ENCODE results near the gene PDE4D.
"Not testable (repeated sequence)": the region's sequence is repeated elsewhere in the genome, so short reads cannot be mapped to it uniquely, and the experiment has no call there.

The PDE4D gene

DNA sequence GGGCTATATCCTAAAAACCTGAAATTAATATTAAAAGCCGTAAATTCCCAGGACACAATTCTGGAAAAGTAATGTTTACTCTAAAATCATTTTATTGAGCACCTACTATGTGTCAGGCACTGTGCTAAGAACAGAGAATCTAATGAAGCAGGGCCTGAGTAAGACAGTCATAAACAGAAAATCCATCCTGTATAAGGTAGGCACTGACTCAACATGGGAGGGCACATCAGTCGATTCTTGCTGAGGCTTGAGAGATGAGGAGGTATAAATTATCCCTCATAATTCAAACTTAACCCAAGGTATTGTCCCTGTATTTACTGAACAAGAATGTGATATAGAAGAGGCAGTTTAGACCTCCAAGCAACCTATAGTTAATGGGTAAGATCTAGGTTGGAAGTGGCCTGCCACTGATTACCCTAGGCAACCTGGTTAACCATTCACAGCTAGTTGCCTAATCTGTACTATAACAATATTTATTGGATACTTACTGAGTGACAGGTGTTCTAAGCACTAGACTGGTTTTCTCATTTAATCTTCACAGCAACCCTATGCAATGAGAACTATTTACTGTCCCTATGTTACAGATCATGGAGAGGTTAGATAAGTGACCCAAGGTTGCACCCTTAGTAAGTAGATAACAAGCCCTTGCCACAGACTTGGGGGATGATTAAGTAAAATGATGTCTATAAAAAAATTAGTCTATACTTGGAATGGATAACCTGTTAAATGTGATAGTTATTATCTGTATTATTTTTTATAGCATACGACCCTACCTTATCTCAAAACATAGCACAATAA lies 317.7 kb downstream of the PDE4D start:
- no peak for DNase-seq

DNA sequence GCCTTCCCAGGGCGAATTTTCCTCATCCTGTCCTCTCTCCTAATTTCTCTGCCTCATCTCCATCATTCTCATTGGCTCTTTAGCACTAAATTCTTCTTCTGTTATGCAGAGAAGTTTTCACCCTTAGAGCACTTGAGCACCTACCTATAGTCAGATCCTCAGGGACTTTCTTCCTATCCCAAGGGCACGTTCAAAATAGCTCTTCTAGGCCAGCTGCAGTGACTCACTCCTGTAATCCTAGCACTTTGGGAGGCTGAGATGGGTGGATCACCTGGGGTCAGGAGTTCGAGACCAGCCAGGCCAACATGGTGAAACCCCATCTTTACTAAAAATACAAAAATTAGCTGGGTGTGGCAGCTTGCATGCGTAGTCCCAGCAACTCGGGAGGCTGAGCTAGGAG lies 320.0 kb downstream of the PDE4D start:
- not testable (repeated sequence) for DNase-seq

DNA sequence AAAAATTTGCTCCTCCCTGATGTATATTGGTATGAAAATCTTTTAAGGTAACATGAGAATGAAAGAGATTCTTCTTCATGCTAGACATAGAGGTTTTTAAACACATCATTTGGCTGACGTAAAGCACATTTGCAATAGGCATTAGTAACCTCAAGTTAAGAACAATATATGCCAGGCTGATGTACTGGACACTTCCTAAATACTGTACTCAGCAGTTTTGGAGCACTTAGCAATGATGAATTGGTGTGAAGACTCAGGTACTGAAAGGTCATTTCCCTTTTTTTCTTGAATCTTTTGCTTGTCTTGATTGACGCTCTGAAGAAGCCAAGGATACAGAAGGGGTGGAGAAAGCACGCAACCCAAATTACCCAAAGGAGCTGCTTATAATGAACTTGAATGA lies 322.5 kb downstream of the PDE4D start:
- DNase-seq: peak; percentile 65

DNA sequence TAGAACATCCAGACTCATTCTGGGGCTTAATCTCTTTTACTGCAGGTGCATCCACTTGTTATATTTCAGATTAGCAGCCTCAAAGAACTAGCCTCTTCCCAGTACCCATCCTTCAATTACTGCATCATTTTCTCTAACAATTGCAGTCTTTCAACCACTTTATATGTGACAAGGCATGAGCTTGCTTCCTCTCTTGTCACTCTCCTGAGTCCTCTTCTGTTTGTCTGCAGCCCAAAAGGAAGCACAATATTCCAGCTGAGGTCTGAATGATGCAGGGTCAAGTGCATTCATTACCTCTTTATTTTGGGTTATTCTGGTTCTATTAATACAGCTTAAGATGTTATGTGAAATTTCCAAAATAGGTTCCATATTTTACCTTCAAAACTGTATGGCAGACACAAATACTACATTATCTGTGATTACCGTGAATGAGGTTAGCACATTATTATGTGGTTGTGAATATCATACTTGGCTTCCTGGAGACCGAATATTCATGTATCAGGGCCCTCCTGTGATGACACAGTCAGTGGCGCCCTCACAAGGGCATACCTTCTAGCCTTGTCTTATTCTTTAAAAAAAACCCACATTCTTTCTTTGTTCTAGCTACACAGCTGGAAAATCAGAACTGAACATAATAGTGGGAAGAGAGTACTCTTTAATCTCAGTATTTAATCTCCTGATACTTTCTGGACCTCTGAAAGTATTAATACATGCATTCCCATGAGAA lies 323.8 kb downstream of the PDE4D start:
- no peak for DNase-seq

DNA sequence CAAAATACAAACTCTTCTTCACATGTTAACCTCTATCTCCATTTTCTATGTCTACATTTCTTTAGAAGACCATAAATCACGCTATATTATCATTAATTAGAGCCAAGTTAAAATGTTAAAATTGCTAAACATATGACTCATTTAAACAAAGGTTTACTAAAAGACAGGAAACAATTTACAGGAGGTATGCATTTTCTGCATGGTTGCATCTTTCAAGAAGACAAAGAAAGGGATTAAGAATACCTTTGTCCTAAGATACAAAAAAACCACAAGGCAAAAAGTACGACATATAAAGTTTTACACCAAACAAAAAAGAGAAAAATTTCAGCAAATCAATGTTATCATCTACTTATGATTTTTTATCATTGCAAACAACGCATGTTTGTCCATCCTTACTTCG lies 324.4 kb downstream of the PDE4D start:
- DNase-seq: no peak

DNA sequence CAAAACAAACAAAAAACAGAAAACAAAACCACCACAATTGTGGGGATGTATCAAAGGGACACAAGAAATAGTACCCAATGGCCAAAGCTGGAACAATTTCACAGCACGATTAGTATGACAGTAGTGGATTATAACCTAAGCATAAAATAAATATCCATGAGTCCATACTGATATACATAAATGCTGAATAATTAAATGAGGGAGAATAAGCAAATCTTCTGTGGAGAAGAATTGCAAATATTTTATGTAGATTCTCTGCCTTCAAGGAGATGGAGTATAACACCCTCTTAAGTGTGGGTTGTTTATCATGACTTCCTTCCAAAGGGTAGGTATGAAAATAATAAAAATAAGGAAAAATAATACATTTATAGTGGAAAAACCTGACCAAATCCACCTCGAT lies 325.4 kb downstream of the PDE4D start:
- DNase-seq: no peak

DNA sequence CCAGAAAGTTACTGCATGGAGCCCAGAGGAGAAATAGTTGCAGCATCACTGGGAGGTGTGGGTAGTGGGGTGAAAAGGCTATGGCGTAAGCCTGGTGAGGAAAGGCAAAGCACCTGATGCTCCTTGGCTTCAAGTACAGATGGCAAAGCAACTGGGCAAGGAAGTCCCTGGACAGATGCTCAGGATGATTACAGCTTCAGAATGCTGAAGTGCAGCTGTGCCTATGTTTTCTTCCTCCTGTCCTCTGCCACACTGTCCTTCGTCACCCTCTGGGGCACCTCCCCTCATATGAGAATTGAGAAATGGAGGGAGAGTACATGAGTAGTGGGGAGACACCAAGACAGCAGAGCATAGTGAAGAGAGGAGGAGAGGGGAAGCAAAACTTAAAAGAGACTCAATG lies 328.0 kb downstream of the PDE4D start:
- peak; percentile 34 for DNase-seq

DNA sequence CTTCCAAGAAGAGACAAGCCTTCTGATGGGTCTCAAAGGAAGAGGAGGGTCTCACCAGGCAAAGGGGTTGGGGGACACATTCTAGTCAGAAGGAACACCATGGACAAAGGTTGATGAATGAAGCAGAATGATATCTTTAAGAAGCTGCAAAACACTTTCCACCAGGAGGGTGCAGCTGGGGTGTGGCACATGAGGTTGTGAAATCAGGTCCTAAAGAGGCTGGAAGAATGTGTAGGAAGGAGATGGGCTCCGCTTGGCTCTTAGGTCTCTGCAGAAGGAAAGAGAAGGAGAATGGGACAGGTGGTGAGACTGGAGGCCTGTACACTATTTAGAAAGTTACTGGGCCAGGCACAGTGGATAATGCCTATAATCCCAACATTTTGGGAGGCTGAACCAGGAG lies 328.6 kb downstream of the PDE4D start:
- DNase-seq: no peak

DNA sequence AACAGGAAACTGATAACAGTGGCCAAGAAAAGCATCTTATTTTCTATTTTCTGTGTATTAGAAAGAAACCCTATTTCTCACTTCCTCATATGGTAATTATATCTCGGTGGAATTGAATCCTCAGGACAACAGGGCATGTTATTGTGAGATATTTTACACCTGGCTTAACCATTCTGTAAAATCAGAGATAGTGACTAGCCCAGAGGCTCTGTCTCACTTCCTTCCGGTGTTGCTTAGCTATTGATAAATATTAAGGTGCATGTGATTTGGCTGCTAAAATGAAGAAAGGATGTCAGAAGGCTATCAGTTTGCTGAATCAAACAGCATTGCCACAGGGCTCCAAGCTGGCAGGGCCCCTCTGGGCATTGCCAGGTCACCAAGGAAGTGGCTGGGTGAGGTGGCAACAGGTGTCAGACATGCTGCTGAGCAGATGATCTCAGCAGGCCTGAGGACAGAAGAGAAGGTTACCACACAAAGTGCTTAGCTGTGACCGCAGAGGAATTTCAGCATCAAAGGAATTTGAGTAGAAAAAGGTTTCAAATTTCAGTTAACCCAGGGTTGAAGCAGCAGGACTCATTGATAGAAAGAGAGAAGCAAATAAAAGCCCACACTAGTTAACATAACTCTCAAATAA lies 330.7 kb downstream of the PDE4D start:
- peak; percentile 94 for DNase-seq

DNA sequence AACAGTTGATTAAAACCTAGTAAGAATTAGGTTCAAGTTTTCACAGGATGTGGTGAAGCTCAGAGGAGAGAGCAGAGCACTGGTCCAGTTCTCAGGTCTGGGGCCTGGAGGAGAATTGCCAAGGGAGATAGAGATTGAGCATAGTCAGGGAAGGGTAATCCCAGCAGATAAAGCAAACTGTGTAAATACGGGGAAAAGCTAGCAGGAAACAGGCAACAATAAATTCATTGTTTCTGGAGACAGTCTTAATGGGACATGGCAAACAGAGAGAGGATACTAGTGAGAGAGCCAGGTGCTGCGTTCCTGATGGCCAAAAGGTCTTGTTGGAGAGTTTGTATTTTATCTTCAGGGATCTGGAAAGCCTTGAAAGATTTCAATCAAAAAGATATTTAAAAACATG lies 333.0 kb downstream of the PDE4D start:
- DNase-seq: no peak

DNA sequence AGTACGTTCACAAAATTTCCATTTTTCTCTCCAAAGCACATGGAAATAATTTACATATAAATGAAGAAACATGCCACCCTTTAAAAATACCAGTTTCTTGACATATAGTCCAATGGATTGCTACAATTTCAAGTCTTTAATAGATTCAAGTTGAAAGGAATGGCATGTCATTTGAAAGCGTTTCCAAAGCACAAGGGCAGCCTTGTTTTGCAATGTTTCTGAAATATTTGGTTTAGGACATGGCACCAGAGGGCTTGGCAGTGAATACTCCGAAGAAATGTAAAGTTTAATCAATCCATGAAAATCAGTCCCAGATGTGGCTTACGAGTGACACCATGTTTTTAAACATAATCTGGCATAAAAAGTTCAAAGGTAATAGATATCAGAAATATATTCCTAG lies 333.7 kb downstream of the PDE4D start:
- DNase-seq: no peak

DNA sequence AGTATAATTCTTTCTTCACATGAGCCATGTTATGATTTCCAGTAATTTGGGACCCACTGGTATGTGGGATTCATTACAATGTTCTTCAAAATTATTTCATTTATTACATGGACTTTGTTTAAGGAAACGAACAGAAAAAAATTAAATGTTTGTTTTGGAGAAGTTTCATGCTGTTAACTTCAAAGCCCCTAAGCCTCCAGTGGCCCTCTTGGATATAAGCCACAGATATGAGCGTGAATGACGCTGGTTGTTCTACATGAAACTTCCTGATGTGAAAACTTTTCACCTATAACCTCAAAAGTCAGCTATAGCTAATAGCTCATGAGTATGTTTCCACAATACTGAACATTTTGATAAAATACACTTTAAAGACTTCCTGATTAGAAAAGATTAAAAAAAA lies 334.2 kb downstream of the PDE4D start:
- DNase-seq: no peak

DNA sequence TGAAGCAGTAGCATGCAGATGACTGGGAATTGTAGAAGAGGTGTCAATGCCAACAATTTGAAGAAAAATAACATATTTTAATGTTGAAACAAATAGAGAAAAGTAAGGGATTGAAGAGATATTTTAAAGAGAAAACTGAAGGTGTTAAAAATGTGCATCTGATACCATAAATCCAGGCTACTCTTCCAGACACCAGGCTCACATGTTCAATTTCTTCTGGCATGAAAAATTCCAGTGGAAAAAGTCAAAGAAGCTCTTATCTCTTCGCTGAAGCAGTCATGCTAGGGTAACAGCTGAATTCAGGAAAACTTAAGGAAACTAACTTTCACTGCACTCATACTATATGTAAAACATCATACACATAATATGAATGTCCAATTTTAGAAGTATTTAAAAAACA lies 335.0 kb downstream of the PDE4D start:
- no peak for DNase-seq

DNA sequence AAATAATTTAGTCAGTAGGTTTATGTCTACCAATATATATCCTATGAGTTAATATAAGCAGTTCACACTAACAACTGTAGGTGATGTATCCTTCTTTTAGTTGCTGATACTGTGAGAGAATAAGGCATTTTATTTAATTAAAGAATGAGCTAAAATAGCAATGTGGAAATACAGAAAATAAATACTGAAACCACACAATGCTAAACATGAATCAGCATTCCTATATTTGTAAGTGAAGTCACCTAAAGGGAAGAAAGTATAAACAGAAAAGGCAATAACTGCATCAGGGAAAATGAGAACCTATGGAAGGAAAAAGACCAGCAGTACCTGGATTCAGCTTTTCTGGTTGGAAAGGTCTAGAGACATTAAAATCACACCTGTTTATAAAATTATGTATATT lies 336.0 kb downstream of the PDE4D start:
- no peak for DNase-seq

DNA sequence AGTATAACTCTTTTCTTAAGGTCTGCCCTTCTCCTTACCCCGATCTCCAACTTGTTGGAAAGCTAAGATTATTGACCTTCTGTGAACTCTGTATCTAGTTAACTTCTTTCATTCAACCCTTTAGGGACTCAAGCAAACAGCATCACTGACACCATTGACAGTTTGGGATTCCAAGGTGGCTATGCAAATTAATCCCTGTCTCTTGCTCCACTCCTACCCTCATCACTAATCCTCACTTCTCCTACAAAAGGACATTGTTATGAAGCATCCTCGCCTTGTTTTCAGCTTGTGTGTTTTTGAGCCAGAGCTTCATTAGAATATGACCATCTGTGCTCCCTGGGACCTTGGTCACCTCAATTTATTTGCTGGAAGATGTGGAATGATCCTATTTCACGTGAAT lies 337.9 kb downstream of the PDE4D start:
- no peak for DNase-seq

DNA sequence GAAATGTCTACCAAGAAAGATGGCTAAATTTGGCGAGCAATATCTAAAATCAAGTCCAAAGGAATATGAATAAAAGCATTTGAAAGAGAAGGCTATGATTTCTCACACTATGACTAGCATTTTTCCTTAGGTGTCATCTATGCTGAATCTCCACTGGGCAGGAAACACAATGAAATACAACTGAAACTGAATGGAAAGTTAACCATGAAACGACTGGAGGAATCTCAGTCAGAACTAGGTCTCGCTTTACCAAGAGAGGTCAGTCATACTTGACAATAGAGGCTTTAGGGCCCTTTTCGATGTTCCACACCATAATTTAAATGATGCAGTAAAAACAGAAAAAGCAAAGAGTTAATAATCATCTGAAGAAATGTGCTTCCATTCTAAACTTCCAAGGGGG lies 339.0 kb downstream of the PDE4D start:
- no peak for DNase-seq

DNA sequence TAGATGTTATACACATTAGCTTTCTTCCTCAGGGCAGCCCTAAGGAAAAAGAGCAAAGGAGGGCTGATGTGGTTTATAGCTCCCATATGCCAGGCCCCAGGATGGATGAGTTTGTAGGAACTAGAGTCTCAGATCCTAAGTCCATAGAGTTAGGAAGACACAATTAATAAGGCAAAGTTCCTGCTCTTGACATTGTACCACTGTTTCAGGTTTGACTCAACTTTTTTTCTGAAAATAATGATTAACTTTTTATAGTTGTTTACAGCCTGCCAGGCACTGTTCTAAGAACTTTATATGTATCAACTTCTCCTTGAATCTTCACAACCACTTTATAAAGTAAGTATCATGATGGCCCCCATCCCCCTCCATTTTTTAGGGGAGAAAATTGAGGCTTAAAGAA lies 339.5 kb downstream of the PDE4D start:
- no peak for DNase-seq

DNA sequence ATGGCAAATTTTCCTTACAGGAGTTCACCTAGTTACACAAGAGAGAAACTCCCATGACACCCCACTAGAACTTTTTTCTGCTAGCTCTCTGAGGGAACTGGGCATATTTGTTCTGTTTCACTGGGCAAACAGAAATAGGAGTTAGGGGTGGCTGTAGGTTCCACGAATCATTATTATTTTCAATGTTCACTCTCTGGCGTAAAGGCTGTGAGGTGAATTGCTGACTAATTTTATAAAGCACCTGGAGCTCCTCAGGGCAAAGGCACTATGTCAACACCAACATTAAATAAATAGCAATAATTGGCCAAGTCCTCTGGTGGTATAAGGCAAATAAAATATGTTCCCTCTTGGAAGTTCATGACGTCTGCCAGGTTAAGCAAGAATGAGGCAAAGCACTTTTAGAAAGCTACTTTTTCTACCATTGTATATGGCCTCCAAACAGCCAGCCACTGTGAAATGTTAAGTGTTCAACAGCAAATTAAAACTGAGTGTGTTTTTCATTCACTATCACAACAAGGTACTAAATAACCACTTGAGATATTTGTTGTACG lies 344.6 kb downstream of the PDE4D start:
- no peak for DNase-seq

DNA sequence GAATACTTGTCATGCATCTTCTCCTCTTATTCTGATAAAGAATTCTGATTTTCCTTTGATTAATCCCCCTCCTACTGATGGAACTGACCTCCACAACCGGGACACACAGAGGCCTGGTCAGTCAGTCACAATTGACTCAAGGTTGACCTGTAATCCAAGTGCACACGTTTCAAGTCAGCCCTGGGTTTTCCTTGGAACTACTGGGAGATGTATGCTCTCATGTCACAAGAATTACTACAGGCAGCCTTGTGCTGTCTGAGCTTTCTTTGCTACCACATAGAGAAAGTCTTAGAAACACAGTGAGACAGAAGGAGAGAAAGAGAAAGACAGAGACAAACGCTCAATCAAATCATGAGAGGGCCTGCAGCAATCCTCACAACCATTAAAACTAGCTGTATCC lies 345.8 kb downstream of the PDE4D start:
- no peak for DNase-seq

DNA sequence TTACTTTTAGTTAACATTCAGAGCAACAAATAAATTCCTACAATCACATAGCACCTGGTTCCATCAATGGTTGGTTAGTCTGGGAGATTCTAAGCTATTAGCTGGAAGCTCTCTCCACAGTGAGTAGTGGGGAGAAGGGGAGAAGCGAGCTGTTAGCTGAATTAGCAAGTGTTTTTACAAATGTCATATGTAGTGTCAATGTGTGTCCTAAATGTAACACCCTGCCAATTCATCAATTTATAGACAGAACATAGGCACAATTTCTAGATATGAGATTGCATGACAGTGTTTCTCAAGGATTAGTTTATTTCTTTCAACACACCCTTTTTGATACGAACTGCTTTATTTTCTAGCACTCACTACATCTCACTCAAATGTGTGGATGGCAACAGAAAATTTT lies 349.0 kb downstream of the PDE4D start:
- DNase-seq: no peak

DNA sequence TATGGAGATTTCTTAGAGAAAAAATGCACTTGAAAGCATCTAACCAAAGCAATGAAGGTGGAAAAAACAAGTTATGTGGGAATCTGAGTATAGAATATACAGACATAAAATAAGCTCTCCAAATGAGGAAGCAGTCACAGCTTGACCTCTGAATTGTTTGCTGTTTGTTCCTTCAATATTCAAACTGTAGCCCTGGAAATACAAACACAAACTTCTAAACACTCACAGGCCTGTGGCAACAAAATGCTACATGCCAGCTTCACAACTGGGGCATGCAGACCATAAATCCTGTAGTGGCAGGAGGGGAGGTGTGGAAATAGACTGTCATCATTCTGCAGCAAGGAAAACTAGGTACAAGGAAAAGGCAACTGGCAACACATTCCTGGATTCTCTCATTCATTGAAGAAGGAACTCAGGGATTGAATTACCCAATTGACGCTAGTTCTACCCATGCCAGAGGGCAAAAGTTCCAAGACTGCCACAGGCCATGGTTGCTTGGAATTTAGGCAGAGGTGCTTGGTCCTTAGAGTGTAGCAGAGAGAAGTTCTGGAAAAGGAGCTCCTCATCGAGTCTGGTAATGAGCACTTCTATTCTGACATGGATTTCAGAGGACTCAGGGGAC lies 349.6 kb downstream of the PDE4D start:
- DNase-seq: no peak

DNA sequence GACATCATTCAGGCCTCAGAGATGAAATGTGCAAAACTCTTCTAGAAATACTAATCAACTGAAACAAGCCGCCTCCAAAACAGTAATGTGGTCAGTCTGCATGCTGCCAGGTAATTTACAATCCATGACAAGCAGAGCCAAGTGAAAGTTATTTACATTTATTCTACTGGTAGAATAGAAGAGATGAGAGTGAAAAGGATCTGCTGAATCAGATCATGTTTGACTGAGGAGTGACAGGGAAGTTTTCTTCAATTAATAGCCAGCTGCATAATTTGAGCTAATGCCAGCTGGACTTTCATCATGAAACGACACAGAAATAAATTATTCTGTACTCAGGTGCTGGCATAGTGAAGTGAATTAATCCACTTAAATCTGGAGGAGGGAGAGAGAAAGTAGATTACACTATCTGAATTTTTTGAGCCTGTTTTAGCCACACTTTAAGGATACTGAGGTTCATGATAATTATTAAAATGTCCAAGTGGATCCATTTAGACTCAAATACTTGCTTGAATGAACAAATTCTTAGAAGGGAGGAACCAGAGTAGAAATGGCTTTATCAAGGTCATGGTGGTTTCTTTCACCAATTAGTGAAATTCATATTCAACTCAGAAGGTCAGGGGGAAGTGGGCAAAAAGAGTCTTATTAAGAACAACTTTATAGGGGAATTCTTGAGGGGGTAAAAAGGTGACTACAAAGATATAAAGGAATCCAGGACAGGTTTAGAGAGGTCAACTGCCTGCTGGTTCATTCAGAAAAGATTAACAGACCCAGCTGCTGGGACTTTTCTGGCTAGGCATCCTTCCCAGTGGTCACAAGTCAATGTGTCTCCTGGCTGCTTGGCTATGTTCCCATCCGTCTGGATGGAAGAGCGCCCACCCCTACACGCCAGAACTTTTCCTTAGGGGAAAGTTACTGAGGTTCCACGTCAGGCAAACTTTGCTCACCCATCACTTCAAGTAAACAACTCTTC lies 350.4 kb downstream of the PDE4D start:
- peak; percentile 52 for DNase-seq

Data from RPMI8226 (cell line).